ENCODE measurements around the gene FAM204A. TPM values are rescaled to one million over a fixed set of nuclear protein-coding genes. Genes with fewer than 3 reads are reported as not detected.

FAM204A gene
- total and polyA plus RNA-seq, 10 of the 15 experiments (the other 5 are each of a cell fraction or from before 2014, with no cell fraction given) = 24.5 to 96.0 (median 67.6) TPM

GRCh38 chr10:118272149-118272721 is 69.9 kb downstream of the FAM204A start:
- CTCF ChIA-PET = interaction anchor here (0.6 to 1.8 kb wide), 4 partner anchors 12 to 1105 kb away, joined by 3 to 6 read pairs (median 4); no protein-coding TSS in a partner anchor
- no peak overlapping the region for H3K4me2 ChIP-seq (ENCODE audit: control insufficient read depth, insufficient read depth)
- TF ChIP-seq ZZZ3 (IDR thresholded peaks at IDR 0.05; ENCODE audit: control insufficient read depth, insufficient read length, low read depth) = no peak
- TF ChIP-seq RELA (IDR thresholded peaks at IDR 0.05; ENCODE audit: borderline replicate concordance, partially characterized antibody) = no peak
- no peak for TF ChIP-seq POU2F2 (IDR thresholded peaks at IDR 0.05; ENCODE audit: borderline replicate concordance, low read depth, low read length)
- no peak for TF ChIP-seq ELK1 (IDR thresholded peaks at IDR 0.05; ENCODE audit: low read depth, low read length)
- no peak for TF ChIP-seq STAT1 (conservative IDR thresholded peaks at IDR 0.05)
- TF ChIP-seq POLR2A (IDR thresholded peaks at IDR 0.05; ENCODE audit: low read depth, low read length) = no peak
- TF ChIP-seq EED (IDR thresholded peaks at IDR 0.05; ENCODE audit: low read depth) = no peak
- no peak for TF ChIP-seq ASH2L (IDR thresholded peaks at IDR 0.05; ENCODE audit: borderline replicate concordance, low read depth)
- no peak for TF ChIP-seq BMI1 (IDR thresholded peaks at IDR 0.05; ENCODE audit: borderline replicate concordance)
- TF ChIP-seq SUZ12 (IDR thresholded peaks at IDR 0.05; ENCODE audit: unreplicated experiment) = no peak
- no peak for TF ChIP-seq CBX3 (IDR thresholded peaks at IDR 0.05; ENCODE audit: borderline replicate concordance, low read depth)
- TF ChIP-seq HDAC2 (IDR thresholded peaks at IDR 0.05) = no peak
- H3K4me3 ChIP-seq = no peak overlapping the region
- no peak overlapping the region for H3K27ac ChIP-seq (ENCODE audit: control insufficient read depth, insufficient read depth)
- in situ Hi-C loops (cut with MboI) (no loop called here), intact Hi-C loops (cut with micrococcal nuclease; ENCODE audit: unreplicated experiment) (no loop called here)
- POLR2A ChIA-PET = no interaction called here
- H3K9me3 ChIP-seq (replicated peaks; ENCODE audit: control insufficient read depth, insufficient read depth, low read length) = no peaks in the 10 kb centered on the region
- no TSS peak for BruUV-seq (replicated peaks)
- H2AFZ ChIP-seq (ENCODE audit: control insufficient read depth, low read depth, low read length) = no peak overlapping the region
- no peak overlapping the region for H3K9ac ChIP-seq (ENCODE audit: control insufficient read depth, insufficient read depth, low read length)
- peaks cover 0 to 4% of the 10 kb centered on the region in 2 experiments; a peak in 1 of 4 replicates for H3K27me3 ChIP-seq (replicated peaks in 1 of 2; ENCODE audit: control insufficient read depth in 2 of 2, insufficient read depth in 2 of 2, low read length in 1 of 2)
- SMC1A ChIA-PET (ENCODE audit: uncharacterized antibody, unreplicated experiment) = interaction anchor here (0.9 kb wide), 1 partner anchor 358 kb away, joined by 3 read pairs; no protein-coding TSS in a partner anchor
- ATAC-seq (no peak), DNase-seq (ENCODE audit: low read depth, low spot score) (no peak), FAIRE-seq (no peak)
- no peaks in the 10 kb centered on the region for H3K79me2 ChIP-seq (ENCODE audit: control insufficient read depth, insufficient read depth, low read length)
- H3K36me3 ChIP-seq (ENCODE audit: control insufficient read depth in 2 of 2, insufficient read depth in 2 of 2, low read length in 1 of 2) = no peaks in the 10 kb centered on the region
- 21% methylated on average over 16 of the region's 16 CpGs for WGBS (ENCODE audit: insufficient coverage, insufficient replicate concordance, low lambda C conversion rate, missing lambda C conversion rate)
- H4K20me1 ChIP-seq (ENCODE audit: control insufficient read depth, insufficient read depth) = no peaks in the 10 kb centered on the region
- RAD21 ChIA-PET (ENCODE audit: unreplicated experiment) = no interaction called here
- no peaks in the 10 kb centered on the region for H3K4me1 ChIP-seq (ENCODE audit: control insufficient read depth, insufficient read depth, low read length)
